OCI-M2 (cell line): Measurements from ENCODE around the gene HNRNPDL.
"Not testable (repeated sequence)": the region's sequence is repeated elsewhere in the genome, so short reads cannot be mapped to it uniquely, and the experiment has no call there.

ENCODE experiments used
- DNase-seq: peaks from one replicate; lab custom pipeline; 2025; ENCODE audit not compliant: unreplicated experiment; lab: John Stamatoyannopoulos, UW

The HNRNPDL gene

GRCh38 chr4:82390061-82390460 lies 40.2 kb downstream of the HNRNPDL start:
- not testable (repeated sequence) for DNase-seq

GRCh38 chr4:82388405-82388804 lies 41.9 kb downstream of the HNRNPDL start:
- DNase-seq, result no peak

- DNase-seq, result not testable (repeated sequence)
These were observed 44.0 kb downstream of the HNRNPDL start for GRCh38 chr4:82386312-82386711.

- DNase-seq, result no peak
These were observed 47.5 kb downstream of the HNRNPDL start for GRCh38 chr4:82382751-82383150.

- no peak for DNase-seq
These were observed 48.5 kb downstream of the HNRNPDL start for GRCh38 chr4:82381661-82382296.

- DNase-seq, result no peak
These were observed 49.0 kb downstream of the HNRNPDL start for GRCh38 chr4:82381235-82381634.

- no peak for DNase-seq
These were observed 49.4 kb downstream of the HNRNPDL start for GRCh38 chr4:82380831-82381230.

GRCh38 chr4:82380344-82380743 lies 49.9 kb downstream of the HNRNPDL start:
- DNase-seq, result no peak

- no peak for DNase-seq
These were observed 54.2 kb downstream of the HNRNPDL start for GRCh38 chr4:82376109-82376508.

GRCh38 chr4:82373816-82374625 lies 56.2 kb downstream of the HNRNPDL start, which contains the start of gene HNRNPD:
TSS of gene HNRNPD (minus strand) at chr4:82373991. CDS start at chr4:82373678, 313 bp downstream.
- peak; percentile 61 for DNase-seq

GRCh38 chr4:82373486-82373815 lies 56.8 kb downstream of the HNRNPDL start:
- no peak for DNase-seq
